MM.1S (cell line): ENCODE results near the gene PGS1.

Experiments
- DNase-seq: peaks from one replicate; pipeline ENCODE4 v3.0.0-alpha.2; 2015
- H2AFZ ChIP-seq: fragments of 300-600 bp; sonication (generic); 2 replicates; pipeline ENCODE4 v1.6.0; 2016; ENCODE audit warnings: antibody characterized with exemption, low read length
- H3F3A ChIP-seq: fragments of 300-600 bp; sonication (generic); 2 replicates; pipeline ENCODE4 v1.6.1; 2016; ENCODE audit warnings: mild to moderate bottlenecking, antibody characterized with exemption, low read length, moderate library complexity, mixed read lengths; ENCODE audit not compliant: insufficient read depth
- H3K27ac ChIP-seq: fragments of 300-600 bp; sonication (generic); 2 replicates; pipeline ENCODE4 v1.5.1; 2016; ENCODE audit warnings: mild to moderate bottlenecking, low read length
- H3K27me3 ChIP-seq: fragments of 300-600 bp; sonication (generic); replicated peaks from 2 replicates; pipeline ENCODE4 v1.6.0; 2016; ENCODE audit warnings: low read length; ENCODE audit not compliant: insufficient read depth
- H3K36me3 ChIP-seq: fragments of 300-600 bp; sonication (generic); replicated peaks from 2 replicates; pipeline ENCODE4 v1.6.1; 2016; ENCODE audit warnings: mild to moderate bottlenecking, low read length, mixed read lengths; ENCODE audit not compliant: insufficient read depth
- H3K4me1 ChIP-seq: fragments of 300-600 bp; sonication (generic); 2 replicates; pipeline ENCODE4 v1.6.1; 2016; ENCODE audit warnings: low read length, mixed read lengths
- H3K4me2 ChIP-seq: fragments of 300-600 bp; sonication (generic); 2 replicates; pipeline ENCODE4 v1.6.0; 2016; ENCODE audit warnings: low read depth, low read length
- H3K4me3 ChIP-seq: fragments of 300-600 bp; sonication (generic); 2 replicates; pipeline ENCODE4 v1.5.1; 2016; ENCODE audit warnings: low read length, mixed read lengths
- H3K79me2 ChIP-seq: fragments of 300-600 bp; sonication (generic); 2 replicates; pipeline ENCODE4 v1.6.1; 2016; ENCODE audit warnings: mixed run types, low read length, mixed read lengths
- H3K9ac ChIP-seq: fragments of 300-600 bp; sonication (generic); 2 replicates; pipeline ENCODE4 v1.6.1; 2016; ENCODE audit warnings: low read length, mixed read lengths
- H3K9me2 ChIP-seq: fragments of 300-600 bp; sonication (generic); replicated peaks from 2 replicates; pipeline ENCODE4 v1.6.1; 2016; ENCODE audit warnings: mild to moderate bottlenecking, low read length, mixed read lengths; ENCODE audit not compliant: insufficient read depth
- H3K9me3 ChIP-seq: fragments of 300-600 bp; sonication (generic); replicated peaks from 2 replicates; pipeline ENCODE4 v1.6.1; 2016; ENCODE audit warnings: mild to moderate bottlenecking, low read length, mixed read lengths; ENCODE audit not compliant: insufficient read depth
- H4K20me1 ChIP-seq: fragments of 300-600 bp; sonication (generic); 2 replicates; pipeline ENCODE4 v1.6.1; 2016; ENCODE audit warnings: mild to moderate bottlenecking, low read length, moderate library complexity, mixed read lengths; ENCODE audit not compliant: insufficient read depth
- CTCF ChIP-seq: fragments of 300-600 bp; sonication (generic); IDR thresholded peaks from 2 replicates; pipeline ENCODE4 v1.5.1; 2016; ENCODE audit warnings: antibody characterized with exemption, low read length, mixed read lengths
- EZH2 ChIP-seq: fragments of 300-600 bp; sonication (generic); optimal IDR thresholded peaks from 2 replicates; pipeline ENCODE3; 2017; ENCODE audit warnings: low read depth, mild to moderate bottlenecking, antibody characterized with exemption, low read length, mixed read lengths
- EZH2phosphoT487 ChIP-seq: fragments of 300-600 bp; sonication (generic); IDR thresholded peaks from 2 replicates; pipeline ENCODE4 v1.6.1; 2018; ENCODE audit warnings: antibody characterized with exemption, low read length

PGS1 gene

GRCh38 chr17:78381601-78382232, 3.3 kb downstream of the PGS1 start:
- no peak overlapping the region for H2AFZ ChIP-seq
- no peaks in the 10 kb centered on the region for H3F3A ChIP-seq
- no peak for DNase-seq
- H3K9ac ChIP-seq = no peak overlapping the region
- TF ChIP-seq EZH2 = no peak
- TF ChIP-seq EZH2phosphoT487 = no peak
- TF ChIP-seq CTCF = no peak
- H3K4me3 ChIP-seq = no peak overlapping the region
- H3K4me2 ChIP-seq = no peak overlapping the region
- H3K27ac ChIP-seq = no peak overlapping the region
- no peaks in the 10 kb centered on the region for H3K9me3 ChIP-seq
- no peaks in the 10 kb centered on the region for H3K36me3 ChIP-seq
- no peaks in the 10 kb centered on the region for H3K27me3 ChIP-seq
- no peaks in the 10 kb centered on the region for H3K9me2 ChIP-seq
- peaks cover 8% of the 10 kb centered on the region for H4K20me1 ChIP-seq
- H3K4me1 ChIP-seq = peaks cover 21% of the 10 kb centered on the region
- H3K79me2 ChIP-seq = peaks cover 81% of the 10 kb centered on the region

GRCh38 chr17:78383725-78384471, 5.4 kb downstream of the PGS1 start:
- no peak overlapping the region for H3K27ac ChIP-seq
- no peak overlapping the region for H3K4me2 ChIP-seq
- DNase-seq = no peak
- no peaks in the 10 kb centered on the region for H3K9me2 ChIP-seq
- no peak for TF ChIP-seq EZH2phosphoT487
- TF ChIP-seq EZH2 = no peak
- no peak for TF ChIP-seq CTCF
- H3K79me2 ChIP-seq = peaks cover 96% of the 10 kb centered on the region
- no peaks in the 10 kb centered on the region for H3K36me3 ChIP-seq
- peaks cover 21% of the 10 kb centered on the region for H3K4me1 ChIP-seq
- H3F3A ChIP-seq = no peaks in the 10 kb centered on the region; the same call in 1 of the 2 replicates
- no peaks in the 10 kb centered on the region for H3K27me3 ChIP-seq
- peaks cover 11% of the 10 kb centered on the region for H4K20me1 ChIP-seq
- H2AFZ ChIP-seq = no peak overlapping the region
- H3K9me3 ChIP-seq = no peaks in the 10 kb centered on the region
- no peak overlapping the region for H3K9ac ChIP-seq
- no peak overlapping the region for H3K4me3 ChIP-seq

GRCh38 chr17:78384479-78385175, 6.2 kb downstream of the PGS1 start:
- DNase-seq = no peak
- TF ChIP-seq EZH2 = no peak
- TF ChIP-seq CTCF = no peak
- TF ChIP-seq EZH2phosphoT487 = no peak
- no peak overlapping the region for H3K27ac ChIP-seq
- H4K20me1 ChIP-seq = peaks cover 11% of the 10 kb centered on the region
- peaks cover 21% of the 10 kb centered on the region for H3K4me1 ChIP-seq
- H3K9ac ChIP-seq = no peak overlapping the region
- no peak overlapping the region for H3K4me3 ChIP-seq
- H2AFZ ChIP-seq = no peak overlapping the region
- H3K9me2 ChIP-seq = no peaks in the 10 kb centered on the region
- no peaks in the 10 kb centered on the region for H3K27me3 ChIP-seq
- peaks cover 92% of the 10 kb centered on the region for H3K79me2 ChIP-seq
- H3K4me2 ChIP-seq = no peak overlapping the region
- no peaks in the 10 kb centered on the region for H3K36me3 ChIP-seq
- no peaks in the 10 kb centered on the region for H3K9me3 ChIP-seq
- no peaks in the 10 kb centered on the region; the same call in 1 of the 2 replicates for H3F3A ChIP-seq
